ENCODE data around the gene GLE1.

Gene GLE1

GRCh38 chr9:128484686-128485413 is 19.7 kb upstream of the GLE1 start:
- Histone ChIP-seq H3K27ac (ENCODE audit: insufficient read depth in 1 of 2, low read depth in 1 of 2, low read length in 2 of 2, poor library complexity in 1 of 2, severe bottlenecking in 2 of 2) (no peak overlapping the region), H3K9me3 (ENCODE audit: control extremely low read depth in 1 of 5, control insufficient read depth in 4 of 5, insufficient read depth in 2 of 5, low read depth in 1 of 5, low read length in 4 of 5) (no peaks in the 10 kb centered on the region), H3K27me3 (replicated peaks in 2 of 5; ENCODE audit: control insufficient read depth in 4 of 5, insufficient read depth in 5 of 5, low read length in 4 of 5) (no peaks in the 10 kb centered on the region), H3K36me3 (ENCODE audit: control insufficient read depth in 4 of 4, insufficient read depth in 4 of 4, low read length in 3 of 4) (peaks cover 22 to 83% (median 67%) of the 10 kb centered on the region in 4 experiments), H3K4me1 (ENCODE audit: control extremely low read depth in 1 of 4, control insufficient read depth in 4 of 4, insufficient read depth in 4 of 4, low read length in 3 of 4) (no peaks in the 10 kb centered on the region), H3K4me3 (ENCODE audit: control insufficient read depth in 1 of 7, extremely low read depth in 1 of 7, insufficient read depth in 4 of 7, low read depth in 2 of 7, low read length in 6 of 7) (no peak overlapping the region)
- WGBS (ENCODE audit: insufficient coverage), result over 99% methylated on average over 17 of the region's 17 CpGs
- ChIA-PET CTCF (interaction anchor here (0.8 to 1.7 kb wide), 2 partner anchors 9 to 65 kb away, joined by 3 to 6 read pairs; partner anchors contain the start of gene CERCAM), POLR2A (no interaction called here)
- DNase-seq, result no peak

- Histone ChIP-seq H3K27me3 (replicated peaks in 2 of 5; ENCODE audit: control insufficient read depth in 4 of 5, insufficient read depth in 5 of 5, low read length in 4 of 5) (no peaks in the 10 kb centered on the region), H3K9me3 (ENCODE audit: control extremely low read depth in 1 of 5, control insufficient read depth in 4 of 5, insufficient read depth in 2 of 5, low read depth in 1 of 5, low read length in 4 of 5) (no peaks in the 10 kb centered on the region), H3K4me1 (ENCODE audit: control extremely low read depth in 1 of 4, control insufficient read depth in 4 of 4, insufficient read depth in 4 of 4, low read length in 3 of 4) (no peaks in the 10 kb centered on the region), H3K36me3 (ENCODE audit: control insufficient read depth in 4 of 4, insufficient read depth in 4 of 4, low read length in 3 of 4) (peaks cover 22 to 85% (median 68%) of the 10 kb centered on the region in 4 experiments), H3K27ac (ENCODE audit: insufficient read depth in 1 of 2, low read depth in 1 of 2, low read length in 2 of 2, poor library complexity in 1 of 2, severe bottlenecking in 2 of 2) (no peak overlapping the region), H3K4me3 (ENCODE audit: control insufficient read depth in 1 of 7, extremely low read depth in 1 of 7, insufficient read depth in 4 of 7, low read depth in 2 of 7, low read length in 6 of 7) (no peak overlapping the region)
- no peak for DNase-seq
- POLR2A ChIA-PET, result no interaction called here
- 96% methylated on average over 6 of the region's 7 CpGs for WGBS (ENCODE audit: insufficient coverage)
- CTCF ChIA-PET, result interaction anchor here (0.8 to 1.7 kb wide), 3 partner anchors 9 to 65 kb away, joined by 3 to 6 read pairs (median 4); partner anchors contain the start of gene CERCAM
These were observed 19.1 kb upstream of the GLE1 start for GRCh38 chr9:128485414-128485855.

- H3K27ac ChIP-seq (ENCODE audit: insufficient read depth in 1 of 2, low read depth in 1 of 2, low read length in 2 of 2, poor library complexity in 1 of 2, severe bottlenecking in 2 of 2), result no peak overlapping the region
- no peak for DNase-seq
- POLR2A ChIA-PET, result no interaction called here
- H3K4me3 ChIP-seq (ENCODE audit: control insufficient read depth in 1 of 7, extremely low read depth in 1 of 7, insufficient read depth in 4 of 7, low read depth in 2 of 7, low read length in 6 of 7), result no peak overlapping the region
- no peaks in the 10 kb centered on the region for H3K9me3 ChIP-seq (ENCODE audit: control extremely low read depth in 1 of 5, control insufficient read depth in 4 of 5, insufficient read depth in 2 of 5, low read depth in 1 of 5, low read length in 4 of 5)
- no peaks in the 10 kb centered on the region for H3K4me1 ChIP-seq (ENCODE audit: control extremely low read depth in 1 of 4, control insufficient read depth in 4 of 4, insufficient read depth in 4 of 4, low read length in 3 of 4)
- H3K36me3 ChIP-seq (ENCODE audit: control insufficient read depth in 4 of 4, insufficient read depth in 4 of 4, low read length in 3 of 4), result peaks cover 20 to 83% (median 64%) of the 10 kb centered on the region in 4 experiments
- no peaks in the 10 kb centered on the region for H3K27me3 ChIP-seq (replicated peaks in 2 of 5; ENCODE audit: control insufficient read depth in 4 of 5, insufficient read depth in 5 of 5, low read length in 4 of 5)
- CTCF ChIA-PET, result interaction anchor here (0.6 to 1.7 kb wide), 3 partner anchors 8 to 46 kb away, joined by 4 to 6 read pairs (median 4); no protein-coding TSS in a partner anchor
These were observed 18.3 kb upstream of the GLE1 start for GRCh38 chr9:128486201-128486600.

GRCh38 chr9:128493424-128493823 is 11.1 kb upstream of the GLE1 start:
- DNase-seq, result no peak
- H3K4me3 ChIP-seq (ENCODE audit: control insufficient read depth in 1 of 7, extremely low read depth in 1 of 7, insufficient read depth in 4 of 7, low read depth in 2 of 7, low read length in 6 of 7), result no peak overlapping the region
- ChIA-PET POLR2A (no interaction called here), CTCF (interaction anchor here (1.6 to 3.5 kb wide), 4 partner anchors 8 to 132 kb away, joined by 6 to 17 read pairs (median 7); partner anchors contain the start of gene GLE1)
- H3K27me3 ChIP-seq (replicated peaks in 2 of 5; ENCODE audit: control insufficient read depth in 4 of 5, insufficient read depth in 5 of 5, low read length in 4 of 5), result no peaks in the 10 kb centered on the region
- peaks cover 5 to 63% (median 29%) of the 10 kb centered on the region in 4 experiments for H3K36me3 ChIP-seq (ENCODE audit: control insufficient read depth in 4 of 4, insufficient read depth in 4 of 4, low read length in 3 of 4)
- peak overlapping the region; percentile 69 to 81 for H3K27ac ChIP-seq (ENCODE audit: insufficient read depth in 1 of 2, low read depth in 1 of 2, low read length in 2 of 2, poor library complexity in 1 of 2, severe bottlenecking in 2 of 2)
- WGBS (ENCODE audit: insufficient coverage), result no CpG with 5 or more reads among the region's 2 CpGs
- peaks cover 17 to 34% (median 30%) of the 10 kb centered on the region in 4 experiments for H3K4me1 ChIP-seq (ENCODE audit: control extremely low read depth in 1 of 4, control insufficient read depth in 4 of 4, insufficient read depth in 4 of 4, low read length in 3 of 4)
- no peaks in the 10 kb centered on the region for H3K9me3 ChIP-seq (ENCODE audit: control extremely low read depth in 1 of 5, control insufficient read depth in 4 of 5, insufficient read depth in 2 of 5, low read depth in 1 of 5, low read length in 4 of 5)

- POLR2A ChIA-PET, result interaction anchor here (0.5 to 1.4 kb wide), 4 partner anchors 10 to 381 kb away, joined by 5 read pairs; partner anchors contain the start of gene GLE1
- CTCF ChIA-PET, result interaction anchor here (1.6 to 3.5 kb wide), 5 partner anchors 9 to 132 kb away, joined by 5 to 17 read pairs (median 7); partner anchors contain the start of gene GLE1
- H3K9me3 ChIP-seq (ENCODE audit: control extremely low read depth in 1 of 5, control insufficient read depth in 4 of 5, insufficient read depth in 2 of 5, low read depth in 1 of 5, low read length in 4 of 5), result no peaks in the 10 kb centered on the region
- peak; percentile 93 to 97 (median 97) for DNase-seq
- 0% methylated on average over 7 of the region's 13 CpGs for WGBS (ENCODE audit: insufficient coverage)
- peaks cover 17 to 34% (median 30%) of the 10 kb centered on the region in 4 experiments for H3K4me1 ChIP-seq (ENCODE audit: control extremely low read depth in 1 of 4, control insufficient read depth in 4 of 4, insufficient read depth in 4 of 4, low read length in 3 of 4)
- no peaks in the 10 kb centered on the region for H3K27me3 ChIP-seq (replicated peaks in 2 of 5; ENCODE audit: control insufficient read depth in 4 of 5, insufficient read depth in 5 of 5, low read length in 4 of 5)
- H3K4me3 ChIP-seq (ENCODE audit: control insufficient read depth in 1 of 7, extremely low read depth in 1 of 7, insufficient read depth in 4 of 7, low read depth in 2 of 7, low read length in 6 of 7), result peak overlapping the region in 3 of 7 experiments; percentile 3 to 60 (median 42)
- H3K36me3 ChIP-seq (ENCODE audit: control insufficient read depth in 4 of 4, insufficient read depth in 4 of 4, low read length in 3 of 4), result peaks cover 8 to 66% (median 33%) of the 10 kb centered on the region in 4 experiments
- peak overlapping the region; percentile 69 to 81 for H3K27ac ChIP-seq (ENCODE audit: insufficient read depth in 1 of 2, low read depth in 1 of 2, low read length in 2 of 2, poor library complexity in 1 of 2, severe bottlenecking in 2 of 2)
These were observed 10.3 kb upstream of the GLE1 start for GRCh38 chr9:128494108-128494745.

GRCh38 chr9:128494746-128495129 is 9.8 kb upstream of the GLE1 start:
- no peak for DNase-seq
- 0% methylated on average over 3 of the region's 5 CpGs for WGBS (ENCODE audit: insufficient coverage)
- no peaks in the 10 kb centered on the region for H3K9me3 ChIP-seq (ENCODE audit: control extremely low read depth in 1 of 5, control insufficient read depth in 4 of 5, insufficient read depth in 2 of 5, low read depth in 1 of 5, low read length in 4 of 5)
- POLR2A ChIA-PET, result interaction anchor here (0.6 to 1.4 kb wide), 3 partner anchors 10 to 56 kb away, joined by 5 read pairs; partner anchors contain the start of gene GLE1
- peaks cover 17 to 34% (median 30%) of the 10 kb centered on the region in 4 experiments for H3K4me1 ChIP-seq (ENCODE audit: control extremely low read depth in 1 of 4, control insufficient read depth in 4 of 4, insufficient read depth in 4 of 4, low read length in 3 of 4)
- no peaks in the 10 kb centered on the region for H3K27me3 ChIP-seq (replicated peaks in 2 of 5; ENCODE audit: control insufficient read depth in 4 of 5, insufficient read depth in 5 of 5, low read length in 4 of 5)
- CTCF ChIA-PET, result interaction anchor here (1.4 to 3.5 kb wide), 6 partner anchors 9 to 133 kb away, joined by 4 to 17 read pairs (median 6); partner anchors contain the start of gene GLE1
- H3K27ac ChIP-seq (ENCODE audit: insufficient read depth in 1 of 2, low read depth in 1 of 2, low read length in 2 of 2, poor library complexity in 1 of 2, severe bottlenecking in 2 of 2), result peak overlapping the region; percentile 69 to 81
- H3K36me3 ChIP-seq (ENCODE audit: control insufficient read depth in 4 of 4, insufficient read depth in 4 of 4, low read length in 3 of 4), result peaks cover 8 to 64% (median 31%) of the 10 kb centered on the region in 4 experiments
- H3K4me3 ChIP-seq (ENCODE audit: control insufficient read depth in 1 of 7, extremely low read depth in 1 of 7, insufficient read depth in 4 of 7, low read depth in 2 of 7, low read length in 6 of 7), result peak overlapping the region in 4 of 7 experiments; percentile 3 to 60 (median 30)
